ENCODE data around the gene MARF1.
"Not testable (repeated sequence)": the region's sequence is repeated elsewhere in the genome, so short reads cannot be mapped to it uniquely, and the experiment has no call there.

Gene MARF1

GRCh38 chr16:15617901-15618300 lies 25.1 kb downstream of the MARF1 start:
- no peak for DNase-seq

DNA sequence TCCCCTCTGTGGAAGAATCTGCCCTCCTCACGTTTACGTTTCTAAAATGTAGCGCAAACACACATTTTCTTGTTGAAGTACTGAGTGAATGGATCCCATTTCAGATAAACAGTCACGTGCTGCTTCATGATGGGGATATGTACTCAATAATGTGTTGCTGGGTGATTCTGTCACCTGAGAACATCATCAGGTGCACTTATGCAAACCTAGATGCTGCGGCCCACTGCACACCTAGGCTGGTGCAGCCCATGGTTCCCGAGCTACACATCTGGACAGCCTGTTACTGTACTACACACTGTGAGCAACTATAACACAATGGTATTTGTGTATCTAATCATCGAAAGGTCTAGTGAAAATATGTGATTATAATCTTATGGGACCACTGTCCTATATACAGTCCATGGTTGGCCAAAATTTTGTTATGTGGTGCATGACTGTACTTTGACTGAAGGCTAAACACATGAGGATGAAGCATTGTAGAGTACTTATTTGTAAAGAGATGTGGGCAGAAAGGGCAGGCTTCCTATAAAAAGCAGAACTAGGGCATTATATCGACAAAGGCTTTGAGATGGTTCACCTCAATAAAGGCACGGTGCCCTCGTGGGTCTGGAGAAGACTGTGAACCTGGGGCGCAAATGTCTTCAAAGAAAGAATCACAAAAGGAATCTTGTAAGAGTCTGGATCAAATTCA lies 26.3 kb downstream of the MARF1 start:
- DNase-seq: no peak

DNA sequence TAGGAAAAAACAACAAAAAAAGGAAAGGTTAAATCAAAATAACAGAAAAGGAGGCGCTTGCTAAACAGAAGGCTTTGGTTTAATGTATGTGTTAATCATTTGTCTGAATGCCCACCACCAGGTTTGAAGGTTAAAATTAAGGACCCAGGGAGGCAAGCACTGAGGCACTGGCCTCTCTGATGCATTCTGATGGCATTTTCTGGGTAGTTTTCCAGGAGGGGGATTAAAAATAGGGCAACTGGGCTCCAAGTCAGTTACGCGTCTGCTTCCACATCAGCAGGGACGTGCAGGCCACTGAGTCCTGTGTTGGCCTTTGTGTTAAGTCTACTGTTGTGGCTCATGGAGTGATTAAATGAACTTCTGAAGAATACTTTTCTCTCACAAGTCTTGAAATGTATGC lies 26.9 kb downstream of the MARF1 start:
- no peak for DNase-seq

GRCh38 chr16:15613676-15614075 lies 29.3 kb downstream of the MARF1 start:
- no peak for DNase-seq

- no peak for DNase-seq
These were observed 31.3 kb downstream of the MARF1 start for GRCh38 chr16:15611610-15612009.

DNA sequence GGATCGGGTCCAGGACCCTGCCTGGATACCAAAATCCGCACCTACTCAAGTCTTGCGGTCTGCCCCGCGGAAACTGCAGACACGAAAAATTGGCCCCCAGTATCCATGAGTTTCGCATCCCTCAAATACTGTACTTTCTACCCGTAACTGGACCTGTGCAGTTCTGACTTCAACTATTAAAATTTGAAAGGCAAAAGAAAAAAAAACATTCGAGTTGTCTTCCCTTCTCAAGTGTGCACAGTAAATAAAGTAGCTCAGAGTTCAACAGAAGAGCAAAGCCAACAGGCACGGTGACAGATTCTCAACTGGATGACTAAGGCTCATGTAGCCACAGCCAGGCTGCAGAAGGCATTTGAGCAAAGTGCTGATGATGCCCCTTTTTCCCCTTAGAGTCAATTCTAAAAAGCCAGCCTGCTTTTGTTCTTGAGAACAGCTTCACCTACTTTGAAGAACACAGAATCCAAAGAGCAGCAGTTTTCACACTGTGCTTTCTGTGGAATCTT lies 32.5 kb downstream of the MARF1 start:
- DNase-seq: no peak

DNA sequence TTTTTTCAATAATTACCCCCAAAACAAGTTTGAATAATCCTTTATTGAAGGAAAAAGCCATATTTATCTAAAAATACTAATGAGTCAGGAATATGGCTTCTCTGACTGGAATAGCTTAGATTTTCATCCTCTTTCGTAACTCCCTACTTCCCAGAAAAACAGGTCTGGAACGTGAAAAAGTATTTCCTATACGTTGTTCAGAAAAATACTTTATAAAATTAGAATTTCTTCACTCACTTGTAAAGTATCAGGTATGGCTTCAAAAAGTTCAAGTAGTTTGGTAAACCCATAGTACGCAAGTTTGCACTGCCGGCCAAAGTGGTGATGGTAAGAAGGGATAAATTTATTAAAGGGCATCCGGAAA lies 33.7 kb downstream of the MARF1 start:
- DNase-seq: no peak

DNA sequence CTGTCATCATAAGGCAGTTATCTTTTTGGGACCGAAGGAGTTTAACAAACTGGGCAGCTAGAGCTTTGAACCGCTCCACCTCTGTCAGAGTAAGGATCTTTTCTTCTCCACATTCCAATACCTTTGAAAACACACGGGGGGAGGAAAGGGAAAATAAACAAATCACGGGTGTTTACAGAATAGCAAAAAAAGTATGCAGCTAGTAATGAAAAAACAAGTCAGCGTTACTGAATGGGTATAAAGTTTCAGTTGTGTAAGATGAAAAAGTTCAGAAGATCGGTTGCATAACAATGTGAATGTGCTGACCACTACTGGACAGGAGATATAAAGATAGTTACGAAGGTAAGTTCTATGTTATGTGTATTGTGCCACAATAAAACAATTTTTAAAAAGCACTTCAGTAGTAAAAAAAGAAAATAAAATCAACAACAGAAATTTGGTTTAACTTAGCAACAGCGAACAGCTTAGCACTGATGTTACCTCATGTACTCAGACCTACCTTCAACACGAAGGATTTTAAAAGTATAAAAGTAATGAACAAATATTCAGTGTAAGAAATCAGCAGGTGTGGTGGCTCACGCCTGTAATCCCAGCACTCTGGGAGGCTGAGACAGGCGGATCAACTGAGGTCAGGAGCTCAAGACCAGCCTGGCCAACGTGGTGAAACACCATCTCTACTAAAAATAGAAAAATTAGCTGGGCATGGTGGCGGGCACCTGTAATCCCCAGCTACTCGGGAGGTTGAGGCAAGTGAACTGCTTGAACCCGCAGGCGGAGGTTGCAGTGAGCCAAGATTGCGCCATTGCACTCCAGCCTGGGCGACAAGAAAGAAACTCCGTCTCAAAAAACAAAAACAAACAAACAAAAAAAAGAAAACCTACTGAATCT lies 34.3 kb downstream of the MARF1 start:
- no peak for DNase-seq

DNA sequence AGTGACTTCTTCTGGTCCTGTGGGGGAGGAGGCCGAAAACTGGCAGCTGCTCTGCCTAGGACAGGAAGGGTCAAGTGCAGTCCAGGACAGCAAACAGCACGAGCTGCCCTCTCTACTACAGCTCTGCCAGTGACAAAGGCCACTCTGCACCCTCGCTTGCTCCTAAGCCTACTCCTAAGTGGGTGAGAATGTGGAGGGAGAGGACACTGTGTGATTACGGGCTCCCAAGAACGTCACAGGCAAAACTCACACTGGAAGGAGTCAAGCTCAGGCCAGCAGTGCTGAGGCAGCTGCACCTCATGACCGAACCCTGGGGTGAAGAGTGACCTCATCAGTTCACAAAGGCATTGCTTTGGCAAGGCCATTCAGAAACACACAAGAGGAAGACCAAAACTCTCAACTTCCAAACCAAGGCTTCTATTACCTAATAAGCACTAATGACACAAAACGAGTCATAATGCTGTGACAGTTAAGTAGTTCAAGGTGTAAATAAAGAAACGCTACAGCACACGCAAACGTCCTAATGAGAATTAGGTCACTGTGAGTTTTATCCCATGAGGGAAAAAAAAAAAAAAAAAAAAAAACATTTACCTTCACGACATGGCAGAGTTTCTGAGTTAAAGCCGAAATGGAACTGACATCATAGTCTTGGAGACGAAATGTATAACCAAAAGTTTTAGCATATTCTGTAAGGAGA lies 35.1 kb downstream of the MARF1 start:
- DNase-seq: no peak

- not testable (repeated sequence) for DNase-seq
These were observed 35.7 kb downstream of the MARF1 start for GRCh38 chr16:15607221-15607699.

DNA sequence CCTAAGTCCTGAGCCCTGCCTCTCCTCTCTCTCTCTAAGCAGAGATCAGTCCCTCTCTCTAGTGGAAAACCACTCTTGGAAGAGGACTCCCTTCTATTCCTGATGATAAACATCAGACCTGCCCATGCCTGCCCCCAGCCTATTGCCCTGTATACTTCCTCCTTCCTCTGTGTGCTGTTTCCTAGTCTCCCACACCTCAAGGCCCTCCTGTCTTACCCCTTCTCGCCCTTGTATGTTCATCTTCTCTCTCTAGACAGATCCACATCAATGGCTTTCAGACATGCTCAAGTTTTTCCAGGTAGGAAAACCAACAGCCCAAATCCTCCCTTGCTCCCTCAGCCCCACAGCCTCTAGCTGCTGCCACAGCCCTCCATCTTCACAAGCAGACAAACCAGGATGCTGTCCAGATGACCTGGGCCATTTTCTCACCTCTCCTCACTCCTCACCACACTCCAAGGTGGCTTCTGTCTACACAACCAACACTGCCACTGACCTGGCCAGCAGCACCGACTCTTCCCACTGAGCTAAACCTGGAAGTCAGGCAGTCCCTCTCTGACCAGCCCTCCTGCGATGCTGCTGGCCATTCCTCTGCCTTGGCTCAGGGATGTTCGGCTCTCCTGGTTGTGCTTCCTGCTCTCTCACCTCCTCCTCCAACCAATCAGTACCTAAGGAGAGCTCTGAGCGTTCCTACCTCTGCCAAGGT lies 36.3 kb downstream of the MARF1 start:
- no peak for DNase-seq

DNA sequence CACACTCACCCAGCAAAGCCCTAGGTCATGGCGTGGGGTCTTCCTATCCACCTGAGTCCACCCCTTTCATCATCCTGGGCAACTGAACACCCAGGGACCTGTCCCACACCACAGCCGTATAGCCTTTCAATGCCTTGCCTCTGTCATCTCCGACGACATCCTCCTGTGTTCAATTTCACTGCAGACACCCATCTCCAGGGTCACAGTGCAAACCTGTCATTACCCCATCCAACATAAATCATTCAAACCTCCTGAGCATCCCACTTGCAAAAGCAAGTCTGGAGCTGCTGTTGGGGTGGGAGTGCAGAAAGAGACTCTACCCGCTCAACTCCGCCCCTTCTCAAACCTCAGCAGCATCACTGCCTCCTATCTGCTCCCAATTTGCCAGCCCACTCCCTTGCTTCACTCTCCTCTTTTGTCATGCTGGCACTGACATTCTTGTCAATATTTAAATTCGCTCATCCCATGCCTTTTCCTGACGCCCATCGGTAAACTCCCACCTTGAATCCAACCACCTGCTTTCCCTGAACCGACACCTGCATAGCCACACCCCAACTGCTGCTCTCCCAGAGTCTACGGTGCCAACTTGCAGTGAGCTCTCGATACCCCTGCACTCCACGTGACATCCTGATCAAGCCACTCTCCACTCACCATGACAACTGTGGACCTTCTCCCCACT lies 37.0 kb downstream of the MARF1 start:
- DNase-seq: no peak

GRCh38 chr16:15604460-15605440 lies 38.2 kb downstream of the MARF1 start:
- DNase-seq: no peak

DNA sequence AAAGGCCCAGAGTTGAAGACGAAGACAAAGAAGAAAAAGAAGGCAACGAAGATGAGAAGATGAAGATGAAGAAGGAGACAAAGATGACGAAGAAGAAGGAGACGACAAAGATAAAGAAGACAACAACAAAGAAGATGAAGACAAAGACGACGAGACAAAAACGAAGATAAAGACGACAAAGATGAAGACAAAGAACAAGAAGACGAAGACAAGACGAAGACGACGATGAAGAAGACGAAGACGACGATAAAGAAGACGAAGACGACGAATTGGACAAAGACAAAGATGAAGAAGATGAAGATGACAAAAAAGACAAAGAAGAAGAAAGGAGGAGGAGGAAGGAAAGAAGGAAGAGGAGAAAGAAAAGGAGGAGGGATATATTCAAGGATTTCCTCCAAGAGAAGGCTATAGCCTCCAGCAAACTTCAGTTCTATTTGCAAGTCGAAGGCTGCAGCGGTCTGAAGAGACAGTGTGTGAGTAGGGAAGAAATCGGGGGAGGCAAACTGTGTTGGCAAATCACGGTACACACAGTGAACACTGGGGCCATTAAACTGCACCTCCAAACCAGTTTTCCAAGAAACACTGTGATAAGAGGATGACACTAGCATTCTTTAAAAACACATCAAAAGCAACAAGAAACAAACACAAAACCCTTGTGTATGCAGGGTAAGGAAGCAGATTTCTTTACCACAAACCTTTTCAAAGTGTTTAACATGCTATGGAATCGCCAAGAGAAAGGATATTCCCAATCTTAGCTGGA lies 40.5 kb downstream of the MARF1 start:
- DNase-seq: no peak

GRCh38 chr16:15601212-15601879 lies 41.6 kb downstream of the MARF1 start:
- DNase-seq: no peak

DNA sequence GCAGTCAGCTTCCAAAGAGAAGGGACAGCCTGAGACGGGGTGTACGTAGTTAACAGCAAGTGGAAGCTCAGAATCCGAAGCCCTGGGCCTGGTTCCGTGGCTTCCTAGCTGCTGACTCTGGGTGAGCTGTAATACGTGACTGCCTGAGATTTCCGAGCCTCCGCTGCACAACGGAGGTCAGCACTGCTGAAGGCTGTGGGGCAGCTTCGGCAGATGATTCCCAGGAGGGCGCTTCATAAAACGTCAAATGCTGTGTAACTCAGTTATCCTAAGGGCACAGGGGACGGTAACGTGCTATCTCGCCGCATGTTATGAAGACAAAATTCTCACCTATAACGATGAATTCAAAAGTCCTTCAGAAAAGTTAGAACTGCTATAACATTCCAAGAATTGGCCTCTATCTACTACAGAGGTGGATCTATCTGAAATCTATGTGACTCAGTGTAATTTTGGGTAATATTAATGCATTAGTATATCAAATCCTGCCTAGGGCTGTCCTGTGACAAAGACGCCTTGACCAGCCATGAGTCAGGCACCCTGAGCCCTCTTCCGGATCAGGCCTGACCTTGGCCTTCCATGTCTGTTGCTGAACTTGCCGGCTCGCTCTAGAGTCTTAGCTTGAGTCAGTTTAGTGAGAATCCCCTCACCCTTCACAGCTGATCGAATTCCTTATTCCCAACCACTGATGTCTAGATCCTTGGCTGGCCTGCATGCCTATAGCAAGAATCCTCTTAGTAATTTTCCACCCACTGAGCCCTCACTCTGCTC lies 43.5 kb downstream of the MARF1 start:
- DNase-seq: no peak

GRCh38 chr16:15598648-15599190 lies 44.2 kb downstream of the MARF1 start:
- no peak for DNase-seq
